ENCODE measurements around the gene FBLN5.

- TF ChIP-seq, protein P1, sequence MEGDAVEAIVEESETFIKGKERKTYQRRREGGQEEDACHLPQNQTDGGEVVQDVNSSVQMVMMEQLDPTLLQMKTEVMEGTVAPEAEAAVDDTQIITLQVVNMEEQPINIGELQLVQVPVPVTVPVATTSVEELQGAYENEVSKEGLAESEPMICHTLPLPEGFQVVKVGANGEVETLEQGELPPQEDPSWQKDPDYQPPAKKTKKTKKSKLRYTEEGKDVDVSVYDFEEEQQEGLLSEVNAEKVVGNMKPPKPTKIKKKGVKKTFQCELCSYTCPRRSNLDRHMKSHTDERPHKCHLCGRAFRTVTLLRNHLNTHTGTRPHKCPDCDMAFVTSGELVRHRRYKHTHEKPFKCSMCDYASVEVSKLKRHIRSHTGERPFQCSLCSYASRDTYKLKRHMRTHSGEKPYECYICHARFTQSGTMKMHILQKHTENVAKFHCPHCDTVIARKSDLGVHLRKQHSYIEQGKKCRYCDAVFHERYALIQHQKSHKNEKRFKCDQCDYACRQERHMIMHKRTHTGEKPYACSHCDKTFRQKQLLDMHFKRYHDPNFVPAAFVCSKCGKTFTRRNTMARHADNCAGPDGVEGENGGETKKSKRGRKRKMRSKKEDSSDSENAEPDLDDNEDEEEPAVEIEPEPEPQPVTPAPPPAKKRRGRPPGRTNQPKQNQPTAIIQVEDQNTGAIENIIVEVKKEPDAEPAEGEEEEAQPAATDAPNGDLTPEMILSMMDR (IDR thresholded peaks at IDR 0.05 in 2 of 3, conservative IDR thresholded peaks at IDR 0.05 in 1 of 3; ENCODE audit: borderline replicate concordance in 1 of 3, insufficient read depth in 1 of 3, low read depth in 2 of 3, low read length in 2 of 3), result no peak
- TF ChIP-seq REST (IDR thresholded peaks at IDR 0.05; ENCODE audit: low read depth), result no peak
- TF ChIP-seq FOSL1 (IDR thresholded peaks at IDR 0.05; ENCODE audit: low read depth), result no peak
- TF ChIP-seq CEBPB (IDR thresholded peaks at IDR 0.05; ENCODE audit: low read depth), result no peak
- no peak for TF ChIP-seq EZH2 (IDR thresholded peaks at IDR 0.05)
- no peak for TF ChIP-seq POLR2AphosphoS5 (IDR thresholded peaks at IDR 0.05; ENCODE audit: low read depth, low read length)
Observed at GRCh38 chr14:91830777-91831176, 116.7 kb downstream of the FBLN5 start.
